Thyroid gland (tissue), 4 donors: ENCODE data around the gene SNCA. TPM values are rescaled to one million over a fixed set of nuclear protein-coding genes. Genes with fewer than 3 reads are reported as not detected.
A peak's percentile ranks its signal among the peaks of the same experiment; 100 is the strongest.

Experiments used
- DNase-seq, 2 donors: peaks; one replicate each; pipeline ENCODE4 v3.0.0-alpha.2; 2019
- H3K27ac ChIP-seq, 3 donors: fragments of 200-600 bp; sonication (generic); 1 replicate in 2 of 3; 2 replicates in 1 of 3; pipeline ENCODE4 v1.5.1; 2016 to 2019; ENCODE audit warnings: mild to moderate bottlenecking in 1 of 3, moderate library complexity in 1 of 3
- H3K27me3 ChIP-seq: fragments of 200-600 bp; sonication (generic); one replicate; pipeline ENCODE4 v1.5.1; 2019
- H3K36me3 ChIP-seq, 2 donors: fragments of 200-600 bp; sonication (generic); one replicate each; pipeline ENCODE4 v1.5.1; 2016 to 2019
- H3K4me1 ChIP-seq, 2 donors: fragments of 200-600 bp; sonication (generic); one replicate each; pipeline ENCODE4 v1.5.1; 2017 to 2019
- H3K4me3 ChIP-seq, 3 donors: fragments of 200-600 bp; sonication (generic); replicated peaks in 1 of 3; 1 replicate in 2 of 3; 2 replicates in 1 of 3; pipeline ENCODE4 v1.5.1; 2016; ENCODE audit warnings: mild to moderate bottlenecking in 1 of 3
- H3K9me3 ChIP-seq: fragments of 200-600 bp; sonication (generic); one replicate; pipeline ENCODE4 v1.5.1; 2017
- CTCF ChIP-seq, 6 experiments: fragments of 200-600 bp in 3 of 6; fragments of 450-650 bp in 3 of 6; sonication (generic) in 3 of 6; IDR thresholded peaks; one replicate each; pipeline ENCODE4 v1.5.1; 2016 to 2019; ENCODE audit warnings: antibody characterized with exemption in 6 of 6, mild to moderate bottlenecking in 2 of 6, inconsistent platforms in 1 of 6, moderate library complexity in 1 of 6
- POLR2A ChIP-seq, 2 donors: fragments of 450-650 bp; IDR thresholded peaks; one replicate each; pipeline ENCODE4 v1.6.1; 2017; ENCODE audit warnings: antibody characterized with exemption in 2 of 2, mild to moderate bottlenecking in 2 of 2, moderate library complexity in 1 of 2
- whole genome bisulfite sequencing, 2 donors: methylation state at CpG; one replicate each; pipeline ENCODE4 v1.1.5; 2017; 5-methylcytosine and 5-hydroxymethylcytosine counted together
- intact Hi-C: fragments of 100-400 bp; cut with DNase I; formaldehyde crosslinking; loops from one replicate; pipeline ENCODE4 v1.15.1; 2023
- total RNA-seq, 4 donors: library from RNA; depleted of rRNA; stranded (reverse); fragments of >200 nt; gene quantifications; one replicate each; pipeline ENCODE4 v1.2.3, GENCODE V29; 2016

Gene SNCA
- total RNA-seq, 4 donors from 2014 or later: 5.3 to 22.7 (median 15.0) TPM

- H3K27me3 ChIP-seq: no peaks in the 10 kb centered on the region
- H3K4me3 ChIP-seq: peak overlapping the region in 2 of 3 donors; percentile 15 to 67
- no peaks in the 10 kb centered on the region for H3K36me3 ChIP-seq
- no peak for TF ChIP-seq CTCF (IDR thresholded peaks at IDR 0.05)
- TF ChIP-seq POLR2A (IDR thresholded peaks at IDR 0.05): no peak
- no peaks in the 10 kb centered on the region for H3K9me3 ChIP-seq
- peak overlapping the region in 1 of 3 donors; percentile 47 for H3K27ac ChIP-seq
- peak in 1 of 2 donors; percentile 7 for DNase-seq
- intact Hi-C loops: no loop called here
- 8 to 10% methylated on average over 28 to 33 of the region's 33 CpGs for WGBS, 2 donors
- H3K4me1 ChIP-seq: peaks cover 3 to 5% of the 10 kb centered on the region in 2 donors
These were observed 773 bp downstream of the SNCA start for GRCh38 chr4:89836031-89836745.

- TF ChIP-seq CTCF (IDR thresholded peaks at IDR 0.05): no peak
- TF ChIP-seq POLR2A (IDR thresholded peaks at IDR 0.05): no peak
- intact Hi-C loops: no loop called here
- DNase-seq: no peak
- WGBS, 2 donors: 71 to 79% methylated on average over 1 of the region's 1 CpG
- Histone ChIP-seq H3K4me3 (no peak overlapping the region), H3K27ac (no peak overlapping the region), H3K27me3 (no peaks in the 10 kb centered on the region), H3K9me3 (no peaks in the 10 kb centered on the region), H3K4me1 (peaks cover 3 to 5% of the 10 kb centered on the region in 2 donors), H3K36me3 (no peaks in the 10 kb centered on the region)
These were observed 1.5 kb downstream of the SNCA start for GRCh38 chr4:89835413-89835812.

- no peak overlapping the region for H3K4me3 ChIP-seq
- H3K27ac ChIP-seq: no peak overlapping the region
- H3K36me3 ChIP-seq: no peaks in the 10 kb centered on the region
- H3K9me3 ChIP-seq: no peaks in the 10 kb centered on the region
- intact Hi-C loops: no loop called here
- H3K4me1 ChIP-seq: peaks cover 3 to 5% of the 10 kb centered on the region in 2 donors
- WGBS, 2 donors: 39 to 55% methylated on average over 1 of the region's 1 CpG
- DNase-seq: no peak
- no peaks in the 10 kb centered on the region for H3K27me3 ChIP-seq
- TF ChIP-seq CTCF (IDR thresholded peaks at IDR 0.05) (no peak), POLR2A (IDR thresholded peaks at IDR 0.05) (no peak)
These were observed 2.3 kb downstream of the SNCA start for GRCh38 chr4:89834486-89835209.

GRCh38 chr4:89829470-89830138 is 7.4 kb downstream of the SNCA start:
- Histone ChIP-seq H3K36me3 (no peaks in the 10 kb centered on the region), H3K4me3 (no peak overlapping the region), H3K27me3 (no peaks in the 10 kb centered on the region), H3K4me1 (peaks cover 0 to 2% of the 10 kb centered on the region in 2 donors), H3K27ac (no peak overlapping the region), H3K9me3 (no peaks in the 10 kb centered on the region)
- TF ChIP-seq CTCF (IDR thresholded peaks at IDR 0.05) (no peak), POLR2A (IDR thresholded peaks at IDR 0.05) (no peak)
- intact Hi-C loops: no loop called here
- 71% methylated on average over 7 of the region's 7 CpGs for WGBS, 2 donors
- no peak for DNase-seq
